Raji (cell line): Measurements from ENCODE around the gene CDH13.

ENCODE experiments used
- POLR2A ChIP-seq: IDR thresholded peaks from 2 replicates; pipeline ENCODE4 v1.6.1; 2011; ENCODE audit warnings: low read depth, low read length, control low read depth; ENCODE audit not compliant: insufficient read depth

The CDH13 gene

GRCh38 chr16:82720414-82720813, 93.6 kb downstream of the CDH13 start:
- TF ChIP-seq POLR2A = no peak

GRCh38 chr16:82726306-82726705, 99.5 kb downstream of the CDH13 start:
- TF ChIP-seq POLR2A = no peak

GRCh38 chr16:82728901-82729300, 102.1 kb downstream of the CDH13 start:
- TF ChIP-seq POLR2A = no peak

DNA sequence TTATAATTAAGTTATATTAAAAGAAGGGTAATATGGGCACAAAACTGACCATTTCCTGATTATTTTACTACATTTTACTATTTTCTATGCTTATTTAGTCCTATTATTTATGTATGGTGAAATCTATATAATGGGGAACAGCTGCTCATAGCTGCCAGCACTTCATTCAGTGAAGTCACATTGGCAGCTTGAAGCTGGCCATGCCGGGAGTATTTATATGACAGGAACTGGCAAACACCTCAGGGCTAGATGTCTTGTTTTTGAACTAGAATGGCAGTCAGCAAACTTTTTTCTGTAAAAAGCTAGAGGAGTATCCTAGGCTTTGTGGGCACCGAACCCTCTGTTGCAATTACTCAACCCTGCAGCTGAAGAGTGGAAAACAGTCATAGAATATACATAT, 104.1 kb downstream of the CDH13 start:
- no peak for TF ChIP-seq POLR2A

DNA sequence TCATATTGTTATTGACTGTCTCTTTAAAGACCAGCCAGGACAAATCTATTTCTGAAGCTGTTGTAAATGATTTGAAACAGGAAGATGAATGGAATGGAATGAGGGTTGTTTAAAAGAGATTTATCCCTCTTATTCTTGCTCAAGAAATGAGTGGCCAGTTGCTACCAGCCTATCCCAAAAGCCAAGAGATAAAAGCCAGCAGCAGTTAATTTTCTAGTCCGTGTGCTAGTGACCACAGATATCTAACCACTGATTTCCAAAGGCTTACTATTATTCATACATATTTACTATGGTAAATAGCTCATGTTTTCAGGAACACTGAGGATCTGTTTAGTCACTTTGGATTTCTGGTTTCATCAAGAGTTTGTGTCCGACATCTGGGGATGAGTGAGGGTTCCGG, 105.7 kb downstream of the CDH13 start:
- no peak for TF ChIP-seq POLR2A

GRCh38 chr16:82735186-82735585, 108.4 kb downstream of the CDH13 start:
- no peak for TF ChIP-seq POLR2A

DNA sequence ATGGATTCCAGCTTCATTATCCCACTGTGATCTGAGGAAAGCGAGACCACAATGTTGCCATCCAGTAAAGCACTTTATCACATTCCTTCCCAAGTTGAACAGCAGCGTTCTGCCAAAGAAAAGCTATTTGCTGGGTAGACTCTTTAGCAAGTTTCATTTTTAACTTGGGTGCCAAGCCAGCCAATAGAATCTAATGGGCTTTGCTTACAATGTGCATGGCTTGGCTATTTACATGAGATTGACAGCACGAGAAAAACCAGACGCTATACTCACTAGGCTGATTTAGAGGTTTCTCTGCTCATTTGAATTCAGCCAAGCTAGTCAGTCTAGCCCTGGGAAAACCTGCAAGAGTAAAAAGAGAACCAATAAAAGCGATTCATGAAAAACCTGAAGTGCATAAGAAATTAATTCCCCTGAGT, 108.9 kb downstream of the CDH13 start:
- no peak for TF ChIP-seq POLR2A

- no peak for TF ChIP-seq POLR2A
These were observed 109.5 kb downstream of the CDH13 start for GRCh38 chr16:82736224-82736623.

- no peak for TF ChIP-seq POLR2A
These were observed 111.9 kb downstream of the CDH13 start for GRCh38 chr16:82738699-82739098.

- no peak for TF ChIP-seq POLR2A
These were observed 114.4 kb downstream of the CDH13 start for GRCh38 chr16:82741073-82741615.

DNA sequence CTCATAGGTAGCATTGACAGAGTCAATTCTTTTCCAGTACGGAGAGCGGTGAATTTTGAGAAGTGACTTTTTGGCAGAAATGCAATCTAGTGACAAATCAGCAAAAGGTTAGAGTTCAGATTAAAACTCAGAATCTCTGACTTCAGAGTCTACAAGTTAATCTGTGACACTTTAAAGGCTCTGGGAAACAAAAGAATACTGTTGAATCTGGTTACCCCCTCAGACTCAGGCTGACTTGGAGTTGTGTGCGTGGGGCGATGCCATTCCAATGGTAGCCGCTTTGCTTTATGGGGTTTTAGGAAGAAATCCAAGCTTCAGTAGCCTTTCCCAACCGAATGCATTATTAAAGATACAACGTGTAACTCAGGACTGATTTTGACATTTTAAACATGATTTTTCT, 118.2 kb downstream of the CDH13 start:
- no peak for TF ChIP-seq POLR2A

GRCh38 chr16:82748026-82748425, 121.3 kb downstream of the CDH13 start:
- TF ChIP-seq POLR2A = no peak

- no peak for TF ChIP-seq POLR2A
These were observed 123.3 kb downstream of the CDH13 start for GRCh38 chr16:82750068-82750467.

GRCh38 chr16:82751020-82751419, 124.3 kb downstream of the CDH13 start:
- TF ChIP-seq POLR2A = no peak

DNA sequence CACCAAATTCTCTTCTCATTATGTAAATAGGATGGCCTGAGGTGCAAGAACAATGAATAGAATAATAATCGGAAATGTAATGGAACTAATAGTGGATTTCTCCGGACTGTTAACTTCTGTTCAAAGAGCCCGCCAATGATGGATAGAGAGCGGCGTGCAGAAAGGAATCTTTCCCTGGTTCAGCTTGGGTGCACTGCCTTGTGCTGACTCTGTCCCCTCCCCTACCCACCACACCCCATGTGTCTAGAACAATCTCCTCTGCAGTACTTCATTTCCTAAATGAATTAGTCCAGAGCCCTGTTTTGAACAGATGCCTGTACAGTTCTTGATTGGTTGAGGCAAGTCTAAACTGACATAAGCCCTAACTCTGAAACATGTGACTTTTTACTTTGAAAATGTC, 125.4 kb downstream of the CDH13 start:
- no peak for TF ChIP-seq POLR2A

GRCh38 chr16:82753821-82754220, 127.1 kb downstream of the CDH13 start:
- TF ChIP-seq POLR2A = no peak

DNA sequence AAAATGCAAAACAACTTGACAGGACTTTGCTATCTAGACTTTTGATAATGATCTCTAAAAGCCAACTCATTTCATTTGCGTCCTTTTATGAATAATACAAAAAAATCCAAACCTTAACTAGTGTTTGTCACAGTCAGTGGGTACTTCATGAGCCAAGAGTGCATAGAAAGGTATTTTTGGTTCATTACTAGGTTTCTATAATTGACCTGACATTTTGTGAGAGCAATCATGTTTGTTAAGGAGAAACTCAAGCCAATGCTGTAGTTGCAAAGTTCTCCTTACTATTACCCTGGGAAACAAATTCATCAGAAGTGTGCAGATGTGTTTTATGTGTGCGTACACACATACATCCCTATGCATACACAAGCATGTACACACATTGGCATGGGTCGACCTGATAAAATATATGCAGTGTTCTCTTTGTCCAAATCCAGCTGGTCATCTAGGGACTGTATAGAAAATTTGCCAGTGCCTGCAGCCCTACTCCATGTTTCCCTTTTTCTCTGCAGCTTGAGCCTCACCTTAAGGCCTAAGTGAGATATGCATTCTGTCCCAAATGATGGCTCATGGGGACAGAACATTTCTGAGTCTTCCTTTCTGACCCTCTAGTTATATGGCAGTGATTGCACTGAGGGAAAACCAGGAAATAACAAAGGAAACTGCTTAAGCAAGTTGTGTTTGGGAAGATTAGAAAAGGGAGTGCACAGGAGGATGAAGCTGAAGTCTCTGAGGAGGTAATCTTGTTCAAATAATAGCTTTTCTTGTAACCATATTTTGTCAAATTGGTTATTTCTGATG, 128.1 kb downstream of the CDH13 start:
- TF ChIP-seq POLR2A = no peak
